GM18519 (cell line): ENCODE data around the gene LTO1.
"Not testable (repeated sequence)": the region's sequence is repeated elsewhere in the genome, so short reads cannot be mapped to it uniquely, and the experiment has no call there.

Source experiments
- ATAC-seq: cut with Tn5 transposase; IDR thresholded peaks from one replicate; pipeline ENCODE4 v1.9.1; 2021; ENCODE audit warnings: mild to moderate bottlenecking, moderate library complexity; ENCODE audit not compliant: unreplicated experiment, low FRiP score

LTO1 gene

GRCh38 chr11:69637941-69638871, 36.9 kb downstream of the LTO1 start:
- ATAC-seq: no peak

DNA sequence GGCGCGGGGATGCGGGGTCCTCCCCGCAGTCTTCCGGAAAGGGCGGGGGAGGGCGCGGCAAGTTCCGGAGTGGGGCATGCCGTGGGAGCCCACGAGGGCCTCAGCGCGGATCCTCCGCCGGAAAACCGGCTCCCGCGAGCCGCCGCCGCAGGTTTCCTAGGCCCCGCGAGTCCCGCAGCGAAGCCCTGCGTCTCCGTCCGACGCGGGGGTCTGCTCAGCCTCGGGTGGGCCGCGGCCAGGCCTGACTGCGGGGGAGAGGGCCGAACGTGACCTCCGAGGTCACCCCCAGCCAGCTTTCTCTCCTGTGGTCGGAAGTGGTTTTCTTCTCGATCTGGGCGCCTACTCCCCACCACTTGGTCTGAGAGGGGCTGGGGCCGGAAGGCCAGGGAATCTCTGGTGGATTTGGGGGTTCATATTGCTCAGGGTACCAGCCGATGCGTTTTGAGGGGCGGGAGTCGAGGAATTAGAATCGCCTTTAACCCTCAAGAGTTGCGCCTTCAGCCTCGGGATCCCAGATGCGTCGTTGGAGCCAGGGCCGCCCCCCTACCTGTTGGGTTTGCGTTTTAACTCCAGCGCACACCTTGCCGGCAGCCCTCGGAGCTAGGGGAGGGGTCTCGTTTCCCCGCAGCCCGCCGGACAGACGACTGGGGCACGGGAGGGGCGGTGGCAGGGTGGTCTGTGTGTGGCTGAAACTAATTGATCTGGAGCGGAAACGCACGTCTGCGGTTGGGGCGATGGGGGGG, 37.8 kb downstream of the LTO1 start:
- no peak for ATAC-seq

DNA sequence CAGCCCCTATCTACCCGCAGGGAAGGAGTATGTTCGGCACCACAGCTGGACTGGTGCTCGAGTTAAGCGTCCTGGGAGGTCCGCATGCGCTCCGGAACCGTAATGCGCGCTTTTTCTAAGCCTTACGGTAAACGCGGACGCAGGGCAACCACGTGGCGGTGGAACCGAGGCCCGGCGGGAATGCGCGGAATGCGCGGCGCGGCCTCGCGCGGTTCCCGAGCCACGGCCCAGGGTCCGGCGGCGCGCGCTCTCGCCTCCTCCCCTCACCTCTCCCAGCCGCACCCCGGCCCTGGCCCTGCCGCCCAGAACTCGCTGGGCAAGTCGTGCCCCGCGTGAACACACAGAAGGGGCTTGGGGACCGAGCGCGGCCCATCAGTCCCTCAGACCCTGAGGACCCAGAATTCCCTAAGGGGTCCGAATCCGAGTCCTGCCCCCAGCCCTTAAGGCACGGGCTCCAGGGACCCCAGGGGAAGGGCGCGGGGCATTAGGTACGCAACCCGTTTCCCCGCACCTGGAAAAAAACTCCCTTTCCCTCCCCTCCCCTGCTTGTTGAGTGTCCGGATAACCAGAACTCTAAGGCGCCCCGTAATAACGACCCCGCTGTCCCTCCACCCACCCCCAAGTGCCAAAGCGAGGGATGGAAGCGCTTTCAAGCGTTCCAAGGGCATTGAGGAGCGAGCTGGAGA, 38.5 kb downstream of the LTO1 start:
- no peak for ATAC-seq

GRCh38 chr11:69635804-69636511, 39.2 kb downstream of the LTO1 start:
- ATAC-seq: no peak

DNA sequence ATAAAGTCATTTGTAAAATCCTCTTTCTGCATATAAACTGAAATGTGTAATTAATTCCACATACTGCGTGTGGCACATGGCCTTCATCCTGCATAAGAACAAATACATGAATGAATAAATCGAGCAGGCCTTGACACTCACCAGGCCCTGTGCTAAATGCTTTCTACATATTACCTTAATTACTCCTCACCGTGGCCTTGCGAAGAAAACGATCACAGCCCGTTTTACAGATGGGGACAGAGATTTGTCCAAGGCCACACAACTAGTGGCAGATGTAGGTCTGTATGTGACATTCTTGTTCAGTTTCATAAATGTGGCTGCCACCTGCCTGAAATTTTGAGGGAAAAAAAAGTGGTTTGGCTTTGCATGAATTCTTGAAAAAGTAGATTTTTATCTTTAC, 40.0 kb downstream of the LTO1 start:
- ATAC-seq: no peak

- ATAC-seq: no peak
Measured at GRCh38 chr11:69634590-69634989, 40.6 kb downstream of the LTO1 start.

- ATAC-seq: no peak
Measured at GRCh38 chr11:69634069-69634468, 41.1 kb downstream of the LTO1 start.

DNA sequence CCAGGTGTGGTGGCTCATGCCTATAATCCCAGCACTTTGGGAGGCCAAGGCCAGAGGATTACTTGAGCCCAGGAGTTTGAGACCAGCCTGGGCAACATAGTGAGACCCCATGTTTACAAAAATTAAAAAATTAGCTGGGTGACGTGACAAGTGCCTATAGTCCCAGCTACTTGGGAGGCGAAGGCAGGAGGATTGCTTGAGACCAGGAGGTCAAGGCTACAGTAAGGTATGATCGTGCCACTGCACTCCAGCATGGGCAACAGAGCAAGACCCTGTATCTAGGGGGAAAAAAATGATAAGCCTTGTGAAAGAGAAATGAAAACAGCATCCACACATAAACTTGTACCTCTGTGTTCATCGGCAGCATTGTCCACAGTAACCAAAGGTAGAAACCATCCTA, 42.3 kb downstream of the LTO1 start:
- ATAC-seq: no peak

DNA sequence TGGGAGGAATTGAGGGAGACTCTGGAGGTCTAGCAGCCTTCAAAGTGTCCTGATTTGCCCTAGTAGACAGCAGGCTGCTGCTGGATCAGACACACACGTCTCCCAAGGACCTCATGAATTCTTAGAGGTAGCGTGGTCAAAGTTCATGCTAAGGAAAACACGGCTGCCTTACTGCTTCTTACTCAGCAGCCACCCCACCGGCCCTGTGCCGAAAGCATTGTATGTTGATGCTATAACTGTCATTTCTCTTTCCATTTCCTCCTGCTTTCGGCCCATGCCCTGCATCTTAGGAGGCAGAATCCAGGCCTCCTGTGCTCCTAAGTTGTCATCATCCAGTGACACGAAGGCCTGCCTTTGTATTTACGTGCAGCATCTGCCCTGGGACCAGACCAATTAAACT, 44.7 kb downstream of the LTO1 start:
- ATAC-seq: no peak

DNA sequence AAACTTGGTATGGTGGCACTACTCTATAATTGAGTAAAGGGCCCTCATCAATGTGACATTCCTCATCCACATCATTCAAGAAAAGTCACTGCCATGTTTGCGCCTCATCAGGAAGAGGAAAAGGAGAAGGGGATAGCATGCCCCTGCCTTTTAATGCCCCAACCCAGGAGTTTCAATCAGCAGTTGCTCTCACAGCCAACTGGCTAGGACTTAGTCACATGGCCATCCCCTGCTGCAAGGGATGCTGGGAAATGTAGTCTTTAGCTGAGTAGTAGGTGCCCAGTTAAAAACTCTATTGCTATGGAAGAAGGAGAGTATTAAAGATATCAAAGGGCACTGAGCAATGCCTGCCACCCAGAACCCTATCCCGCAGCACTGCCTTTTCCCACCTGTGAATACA, 45.1 kb downstream of the LTO1 start:
- no peak for ATAC-seq

GRCh38 chr11:69627551-69627950, 47.6 kb downstream of the LTO1 start:
- no peak for ATAC-seq

- ATAC-seq: no peak
Measured at GRCh38 chr11:69625476-69625875, 49.7 kb downstream of the LTO1 start.

DNA sequence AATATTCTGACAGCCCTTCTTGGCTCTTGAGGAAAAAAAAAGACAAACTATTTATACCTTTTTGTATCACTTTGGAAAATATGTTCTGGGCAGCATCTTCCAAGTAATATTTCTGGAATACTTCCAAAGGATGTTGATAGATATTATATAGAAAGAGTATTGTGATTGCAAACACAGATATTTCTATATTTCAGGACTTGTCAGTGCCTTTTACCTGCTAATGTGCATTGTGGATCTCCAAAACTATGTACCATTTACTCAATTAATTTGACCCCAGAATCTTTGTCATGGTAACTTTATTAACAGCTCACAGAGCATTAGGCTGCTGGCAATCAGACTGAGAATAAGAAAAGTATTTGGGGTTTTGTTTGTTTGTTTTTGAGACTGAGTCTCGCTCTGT, 50.9 kb downstream of the LTO1 start:
- no peak for ATAC-seq

- not testable (repeated sequence) for ATAC-seq
Measured at GRCh38 chr11:69622097-69622681, 53.0 kb downstream of the LTO1 start.

GRCh38 chr11:69620683-69621290, 54.4 kb downstream of the LTO1 start:
- ATAC-seq: no peak

DNA sequence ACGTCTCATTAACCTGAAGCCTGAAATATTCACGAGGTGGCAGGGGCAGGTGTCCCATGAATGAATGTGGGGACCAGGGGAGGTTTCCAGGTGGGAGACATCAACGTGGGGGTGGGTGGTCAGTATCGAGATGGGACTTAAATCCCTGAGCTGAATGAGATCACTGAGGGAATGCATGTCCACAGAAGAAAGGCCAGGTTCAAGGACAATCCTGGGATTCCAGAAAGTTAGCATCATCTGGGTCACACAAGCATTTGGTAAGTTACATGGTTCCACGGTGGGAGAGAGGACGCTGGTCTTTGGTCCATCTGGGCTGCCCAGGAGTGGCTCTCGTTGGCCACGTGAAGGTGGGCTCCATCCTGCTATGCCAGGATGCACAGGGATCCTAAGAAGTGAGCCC, 56.9 kb downstream of the LTO1 start:
- ATAC-seq: no peak

DNA sequence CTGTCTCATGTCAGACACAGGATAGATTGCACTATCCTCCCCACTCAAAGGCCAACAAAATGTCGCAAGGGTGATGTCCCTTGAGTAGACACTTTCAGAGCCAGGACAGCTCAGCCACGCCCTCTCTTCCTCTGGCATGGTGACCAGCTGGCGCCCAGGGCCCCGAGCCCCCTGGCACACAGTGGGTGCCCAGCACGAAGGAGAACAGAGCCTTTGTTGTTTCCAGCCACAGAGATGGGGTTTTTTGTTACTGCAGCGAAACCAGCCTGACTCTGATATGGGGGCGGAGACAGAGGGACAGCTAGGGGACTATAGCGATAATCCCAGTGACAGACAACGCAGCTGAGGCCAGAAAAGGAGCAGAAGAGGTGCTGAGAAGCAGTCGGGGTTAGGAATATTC, 57.5 kb downstream of the LTO1 start:
- ATAC-seq: no peak

DNA sequence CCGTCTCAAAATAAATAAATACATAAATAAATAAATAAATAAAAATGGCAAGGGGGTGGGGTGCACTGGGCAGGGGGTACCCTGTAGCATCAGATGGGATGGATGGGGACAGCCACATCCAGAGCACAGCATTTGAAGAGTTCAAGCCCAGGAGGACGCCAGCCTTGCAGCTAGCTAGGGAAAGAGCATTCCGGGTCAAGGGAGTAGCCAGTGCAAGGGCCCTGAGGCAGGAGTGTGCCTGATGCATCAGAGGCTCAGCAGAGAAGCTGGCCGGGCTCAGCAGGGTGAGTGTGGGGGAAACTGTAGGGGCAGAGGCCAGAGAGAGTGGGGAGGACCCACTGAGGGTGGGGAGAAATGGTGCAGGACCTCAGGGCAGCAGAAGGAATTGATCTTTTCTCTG, 57.9 kb downstream of the LTO1 start:
- no peak for ATAC-seq
